Fibroblast of skin of left quadriceps (primary cell): ENCODE results near the gene IQCE.

ENCODE experiments used
- DNase-seq, 2 experiments: peaks; one replicate each; pipeline ENCODE4 v3.0.0-alpha.2; 2013; ENCODE audit warnings: low read depth in 2 of 2

The IQCE gene

DNA sequence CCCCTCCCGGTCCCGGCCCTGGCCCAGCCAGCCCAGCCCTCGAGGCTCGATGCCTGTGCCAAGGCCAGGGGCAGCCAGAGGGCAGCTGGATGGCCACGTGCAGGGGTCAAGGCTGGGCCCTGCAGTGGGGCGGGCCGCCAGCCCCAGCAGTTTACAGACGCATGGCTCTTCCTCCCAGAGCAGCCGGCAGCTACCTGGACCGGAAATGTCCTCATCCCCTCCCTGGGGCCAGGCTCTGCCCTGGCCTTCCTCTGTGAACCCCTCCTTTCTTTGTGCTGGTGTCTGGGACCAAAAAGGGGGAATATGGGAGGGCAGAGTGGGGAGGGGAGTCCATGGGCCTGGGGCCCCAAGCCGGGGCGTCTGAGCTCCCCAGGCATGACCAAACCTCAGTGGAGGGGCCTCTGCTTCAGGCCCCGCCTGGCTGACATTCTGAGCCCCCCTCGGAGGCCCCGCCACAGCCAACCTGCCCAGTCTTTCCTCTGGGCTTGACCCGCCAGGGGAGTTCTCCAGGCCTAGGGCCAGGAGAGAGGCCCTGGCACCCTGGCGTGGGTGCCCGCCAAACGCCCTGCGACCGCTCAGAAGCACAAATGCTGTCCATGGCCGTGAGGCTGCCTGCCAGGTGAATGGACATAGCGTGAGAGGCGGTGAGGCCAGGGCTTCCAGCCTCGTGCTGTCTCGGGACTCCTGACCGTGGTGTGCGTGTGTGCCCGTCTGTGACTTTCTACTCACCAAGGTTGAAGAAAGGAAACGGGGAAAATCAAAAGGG is 104.5 kb downstream of the IQCE start:
- DNase-seq = no peak

DNA sequence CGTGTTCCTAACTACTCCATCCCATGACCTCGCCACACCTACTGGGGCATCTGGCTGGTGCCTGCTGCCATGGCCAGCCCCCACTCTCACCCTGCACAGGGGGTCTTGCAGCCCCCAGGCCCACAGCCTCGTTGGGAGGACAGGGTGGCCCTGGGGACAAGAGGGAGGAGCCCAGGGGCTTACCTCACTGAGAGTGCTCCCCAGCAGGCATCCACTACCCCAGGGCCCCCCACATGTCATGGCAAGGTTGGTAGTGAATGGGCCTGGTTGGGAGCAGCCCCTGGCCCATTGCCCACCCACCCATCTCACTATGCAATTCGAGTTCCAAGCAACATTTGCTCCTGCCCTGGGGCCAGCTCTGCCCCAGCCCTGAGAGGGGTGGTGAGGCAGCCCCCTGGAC is 105.2 kb downstream of the IQCE start:
- no peak for DNase-seq
